ENCODE measurements around the gene INSL3. TPM values are rescaled to one million over a fixed set of nuclear protein-coding genes. Genes with fewer than 3 reads are reported as not detected.
A peak's percentile ranks its signal among the peaks of the same experiment; 100 is the strongest.
"Not testable (repeated sequence)": the region's sequence is repeated elsewhere in the genome, so short reads cannot be mapped to it uniquely, and the experiment has no call there.

Gene INSL3
- total RNA-seq, 1 experiment from 2014 or later: 4.0 TPM

DNA sequence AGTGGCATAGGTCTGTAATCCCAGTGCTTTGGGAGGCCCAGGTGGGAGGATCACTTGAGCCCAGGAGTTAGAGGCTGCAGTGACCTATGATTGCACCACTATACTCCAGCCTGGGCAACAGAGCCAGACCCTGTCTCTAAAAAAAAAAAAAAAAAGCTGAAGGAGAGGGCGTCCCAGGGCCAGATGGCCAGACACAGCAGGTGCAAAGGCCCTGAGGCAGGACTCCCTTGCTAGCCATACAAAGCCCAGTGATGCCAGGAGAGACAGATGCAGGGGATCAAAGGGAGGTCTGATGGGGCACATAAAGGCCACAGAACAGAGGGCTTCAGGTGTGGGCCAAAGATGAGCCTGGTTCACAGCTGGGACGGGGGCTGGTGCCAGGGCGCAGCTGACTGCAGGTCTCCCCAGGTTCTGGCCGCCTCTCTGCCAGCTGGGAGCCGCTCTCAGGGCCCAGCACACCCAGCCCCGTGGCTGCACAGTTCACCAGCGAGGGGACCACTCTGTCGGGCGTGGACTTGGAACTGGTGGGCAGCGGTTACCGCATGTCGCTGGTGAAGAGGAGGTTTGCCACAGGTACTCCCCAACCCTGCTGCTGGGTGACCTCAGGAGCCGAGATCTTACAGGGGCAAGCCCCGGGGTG is 33.9 kb downstream of the INSL3 start:
- H3K4me1 ChIP-seq (replicated peaks; ENCODE audit: insufficient read depth): peaks cover 31% of the 10 kb centered on the region
- no peaks in the 10 kb centered on the region for H3K27me3 ChIP-seq (ENCODE audit: insufficient read depth, low read depth)
- CTCF ChIA-PET: no interaction called here
- H4K20me1 ChIP-seq (ENCODE audit: insufficient read depth): no peaks in the 10 kb centered on the region
- H3K27ac ChIP-seq: no peak overlapping the region
- H3F3A ChIP-seq (ENCODE audit: insufficient read depth, low read depth): peaks cover 47% of the 10 kb centered on the region
- POLR2A ChIA-PET (ENCODE audit: unreplicated experiment): interaction anchor here (0.8 kb wide), 1 partner anchor 472 kb away, joined by 9 read pairs; no protein-coding TSS in a partner anchor
- H3K4me2 ChIP-seq: no peak overlapping the region
- H2AFZ ChIP-seq: no peak overlapping the region
- H3K4me3 ChIP-seq: no peak overlapping the region
- H3K79me2 ChIP-seq (ENCODE audit: low read depth): no peaks in the 10 kb centered on the region
- peaks cover 7% of the 10 kb centered on the region; the same call in 1 of the 2 replicates for H3K36me3 ChIP-seq (ENCODE audit: low read depth)
- no TSS peak for BruUV-seq (replicated peaks)
- H3K9me3 ChIP-seq (ENCODE audit: insufficient read depth, low read depth): no peaks in the 10 kb centered on the region
- H3K9me2 ChIP-seq (ENCODE audit: insufficient read depth): no peaks in the 10 kb centered on the region
- intact Hi-C loops (cut with micrococcal nuclease; ENCODE audit: unreplicated experiment): no loop called here
- no peak for TF ChIP-seq EZH2 (IDR thresholded peaks at IDR 0.05; ENCODE audit: low read depth)
- TF ChIP-seq, protein P1, sequence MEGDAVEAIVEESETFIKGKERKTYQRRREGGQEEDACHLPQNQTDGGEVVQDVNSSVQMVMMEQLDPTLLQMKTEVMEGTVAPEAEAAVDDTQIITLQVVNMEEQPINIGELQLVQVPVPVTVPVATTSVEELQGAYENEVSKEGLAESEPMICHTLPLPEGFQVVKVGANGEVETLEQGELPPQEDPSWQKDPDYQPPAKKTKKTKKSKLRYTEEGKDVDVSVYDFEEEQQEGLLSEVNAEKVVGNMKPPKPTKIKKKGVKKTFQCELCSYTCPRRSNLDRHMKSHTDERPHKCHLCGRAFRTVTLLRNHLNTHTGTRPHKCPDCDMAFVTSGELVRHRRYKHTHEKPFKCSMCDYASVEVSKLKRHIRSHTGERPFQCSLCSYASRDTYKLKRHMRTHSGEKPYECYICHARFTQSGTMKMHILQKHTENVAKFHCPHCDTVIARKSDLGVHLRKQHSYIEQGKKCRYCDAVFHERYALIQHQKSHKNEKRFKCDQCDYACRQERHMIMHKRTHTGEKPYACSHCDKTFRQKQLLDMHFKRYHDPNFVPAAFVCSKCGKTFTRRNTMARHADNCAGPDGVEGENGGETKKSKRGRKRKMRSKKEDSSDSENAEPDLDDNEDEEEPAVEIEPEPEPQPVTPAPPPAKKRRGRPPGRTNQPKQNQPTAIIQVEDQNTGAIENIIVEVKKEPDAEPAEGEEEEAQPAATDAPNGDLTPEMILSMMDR (conservative IDR thresholded peaks at IDR 0.05): no peak
- peak in 1 of 2 experiments; percentile 18 for DNase-seq

DNA sequence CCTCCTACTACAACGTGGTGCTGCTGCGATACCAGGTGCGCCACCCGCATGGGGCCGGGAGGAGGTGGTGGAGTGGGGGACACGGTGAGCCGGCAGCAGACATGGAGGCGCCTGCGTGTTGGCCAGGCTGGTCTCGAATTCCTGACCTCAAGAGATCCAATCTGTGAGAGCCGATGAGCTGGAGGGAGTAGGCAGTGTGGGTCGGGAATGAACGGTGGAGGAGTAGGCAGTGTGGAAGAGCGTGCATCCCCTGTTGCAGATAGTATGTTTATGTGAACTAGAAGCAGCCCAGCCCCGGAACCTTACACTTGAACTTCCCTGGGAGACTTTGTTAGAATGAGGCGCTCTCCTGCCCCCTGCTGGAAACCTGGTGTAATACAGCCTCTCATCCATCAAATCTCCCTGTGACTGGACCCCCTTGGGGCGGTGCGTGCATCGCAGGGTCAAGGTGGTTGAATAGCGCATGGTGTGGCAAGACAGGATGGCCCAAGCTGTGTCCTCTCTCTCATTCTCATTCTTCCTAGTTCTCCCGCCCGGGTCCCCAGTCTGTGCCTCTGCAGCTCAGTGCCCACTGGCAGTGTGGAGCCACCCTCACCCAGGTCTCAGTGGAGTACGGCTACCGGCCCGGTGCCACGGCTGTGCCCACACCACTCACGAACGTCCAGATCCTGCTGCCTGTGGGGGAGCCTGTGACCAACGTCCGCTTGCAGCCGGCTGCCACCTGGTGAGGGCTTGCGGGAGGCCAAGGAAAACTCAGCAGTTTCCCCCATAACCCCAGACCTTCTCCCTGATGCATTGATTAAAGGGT is 36.9 kb downstream of the INSL3 start:
- H3K79me2 ChIP-seq (ENCODE audit: low read depth): peaks cover 8% of the 10 kb centered on the region; the same call in 1 of the 2 replicates
- no peaks in the 10 kb centered on the region for H3K9me2 ChIP-seq (ENCODE audit: insufficient read depth)
- POLR2A ChIA-PET (ENCODE audit: unreplicated experiment): no interaction called here
- peak; percentile 48 to 54 for DNase-seq
- no peak overlapping the region for H3K27ac ChIP-seq
- no peak for TF ChIP-seq EZH2 (IDR thresholded peaks at IDR 0.05; ENCODE audit: low read depth)
- TF ChIP-seq, protein P1 (conservative IDR thresholded peaks at IDR 0.05): peak; percentile 97
- H3K4me1 ChIP-seq (replicated peaks; ENCODE audit: insufficient read depth): peaks cover 1% of the 10 kb centered on the region; the same call in 1 of the 2 replicates
- no peaks in the 10 kb centered on the region for H4K20me1 ChIP-seq (ENCODE audit: insufficient read depth)
- no peak overlapping the region for H3K4me3 ChIP-seq
- CTCF ChIA-PET: interaction anchor here (0.6 kb wide), 2 partner anchors 170 to 563 kb away, joined by 5 to 7 read pairs; no protein-coding TSS in a partner anchor
- no peak overlapping the region for H2AFZ ChIP-seq
- no peak overlapping the region for H3K4me2 ChIP-seq
- H3F3A ChIP-seq (ENCODE audit: insufficient read depth, low read depth): peaks cover 22% of the 10 kb centered on the region
- H3K36me3 ChIP-seq (ENCODE audit: low read depth): peaks cover 10% of the 10 kb centered on the region; the same call in 1 of the 2 replicates
- intact Hi-C loops (cut with micrococcal nuclease; ENCODE audit: unreplicated experiment): no loop called here
- H3K9me3 ChIP-seq (ENCODE audit: insufficient read depth, low read depth): no peaks in the 10 kb centered on the region
- no TSS peak for BruUV-seq (replicated peaks)
- no peaks in the 10 kb centered on the region for H3K27me3 ChIP-seq (ENCODE audit: insufficient read depth, low read depth)

DNA sequence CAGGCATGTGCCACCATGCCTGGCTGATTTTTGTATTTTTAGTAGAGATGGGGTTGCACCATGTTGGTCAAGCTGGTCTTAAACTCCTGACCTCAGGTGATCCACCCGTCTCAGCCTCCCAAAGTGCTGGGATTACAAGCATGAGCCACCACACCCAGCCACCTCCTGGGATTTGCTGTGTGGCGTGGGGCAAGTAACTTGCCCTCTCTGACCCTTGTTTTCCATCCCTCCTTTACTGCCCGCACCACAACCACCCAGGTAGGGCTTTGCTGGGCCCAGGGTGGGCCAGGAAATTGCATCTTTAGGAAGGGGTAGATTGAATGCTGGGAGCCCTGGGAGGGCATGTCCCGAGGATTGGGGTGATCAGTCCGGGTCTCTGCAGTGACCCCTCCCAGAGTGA is 37.6 kb downstream of the INSL3 start:
- H3K27ac ChIP-seq; H3K79me2 ChIP-seq (ENCODE audit: low read depth); H3K9me2 ChIP-seq (ENCODE audit: insufficient read depth); POLR2A ChIA-PET (ENCODE audit: unreplicated experiment); H3K36me3 ChIP-seq (ENCODE audit: low read depth); BruUV-seq (replicated peaks); H4K20me1 ChIP-seq (ENCODE audit: insufficient read depth); H3K4me2 ChIP-seq; intact Hi-C loops (cut with micrococcal nuclease; ENCODE audit: unreplicated experiment); H3K9me3 ChIP-seq (ENCODE audit: insufficient read depth, low read depth); H3K4me3 ChIP-seq; H3K27me3 ChIP-seq (ENCODE audit: insufficient read depth, low read depth); H2AFZ ChIP-seq; H3K4me1 ChIP-seq (replicated peaks; ENCODE audit: insufficient read depth): not testable (repeated sequence)
- peaks cover 19% of the 10 kb centered on the region for H3F3A ChIP-seq (ENCODE audit: insufficient read depth, low read depth)
- peak in 1 of 2 experiments; percentile 24 for DNase-seq
- CTCF ChIA-PET: interaction anchor here (0.6 to 0.7 kb wide), 2 partner anchors 171 to 299 kb away, joined by 4 to 5 read pairs; no protein-coding TSS in a partner anchor

Measured in PC-9 (cell line).